SU-DHL-6 (cell line): ENCODE measurements around the gene DHRS7.

Source experiments
- CTCF ChIP-seq: fragments of 200-600 bp; sonication (generic); IDR thresholded peaks from one replicate; pipeline ENCODE4 v1.5.1; 2017; ENCODE audit warnings: antibody characterized with exemption, mild to moderate bottlenecking, low read length, moderate library complexity; ENCODE audit not compliant: insufficient read depth, poor library complexity, severe bottlenecking
- EZH2phosphoT487 ChIP-seq: fragments of 200-600 bp; sonication (generic), shearing (Covaris generic); conservative IDR thresholded peaks from 2 replicates; pipeline ENCODE4 v1.6.1; 2018; ENCODE audit warnings: mild to moderate bottlenecking, antibody characterized with exemption, low read length, moderate library complexity, mixed read lengths

- TF ChIP-seq CTCF (no peak), EZH2phosphoT487 (no peak)
Observed at GRCh38 chr14:60101786-60102185, 63.4 kb downstream of the DHRS7 start.
